Hematopoietic multipotent progenitor cell treated with erythropoietin and hydrocortisone succinate and interleukin-3 and kit ligand, for 17 days (in vitro differentiated cells): ENCODE results near the gene TBC1D17.

ENCODE experiments used
- DNase-seq: peaks from one replicate; pipeline ENCODE4 v3.0.0-alpha.2; 2015; ENCODE audit warnings: low spot score

TBC1D17 gene

GRCh38 chr19:49877020-49877878 is at the start of gene TBC1D17, which contains the start of gene AKT1S1:
TBC1D17 (plus strand) TSS chr19:49877702; CDS start chr19:49877724, 22 bp downstream.
AKT1S1 (minus strand) TSS chr19:49877355; CDS start chr19:49873295, 4,060 bp downstream.
- DNase-seq: peak; percentile 100

- DNase-seq: no peak
Measured at GRCh38 chr19:49829200-49829599, 48.3 kb upstream of the TBC1D17 start.

GRCh38 chr19:49829721-49830120 is 47.8 kb upstream of the TBC1D17 start:
- DNase-seq: no peak

GRCh38 chr19:49830766-49831165 is 46.7 kb upstream of the TBC1D17 start:
- DNase-seq: no peak

- DNase-seq: no peak
Measured at GRCh38 chr19:49831592-49831991, 45.9 kb upstream of the TBC1D17 start.

- DNase-seq: no peak
Measured at GRCh38 chr19:49832556-49832955, 44.9 kb upstream of the TBC1D17 start.

- no peak for DNase-seq
Measured at GRCh38 chr19:49833599-49833998, 43.9 kb upstream of the TBC1D17 start.

GRCh38 chr19:49835562-49835961 is 41.9 kb upstream of the TBC1D17 start:
- no peak for DNase-seq

- no peak for DNase-seq
Measured at GRCh38 chr19:49836176-49837008, 41.1 kb upstream of the TBC1D17 start.

- no peak for DNase-seq
Measured at GRCh38 chr19:49837009-49837310, 40.5 kb upstream of the TBC1D17 start.

- no peak for DNase-seq
Measured at GRCh38 chr19:49837425-49837824, 40.1 kb upstream of the TBC1D17 start.

GRCh38 chr19:49838885-49839588 is 38.5 kb upstream of the TBC1D17 start:
- DNase-seq: no peak

- no peak for DNase-seq
Measured at GRCh38 chr19:49839713-49840112, 37.8 kb upstream of the TBC1D17 start.

GRCh38 chr19:49840321-49840720 is 37.2 kb upstream of the TBC1D17 start:
- DNase-seq: no peak

GRCh38 chr19:49840736-49841249 is 36.7 kb upstream of the TBC1D17 start:
- no peak for DNase-seq

- DNase-seq: no peak
Measured at GRCh38 chr19:49843265-49843664, 34.2 kb upstream of the TBC1D17 start.

GRCh38 chr19:49844138-49845095 is 33.1 kb upstream of the TBC1D17 start:
- DNase-seq: no peak

GRCh38 chr19:49845414-49845813 is 32.1 kb upstream of the TBC1D17 start:
- DNase-seq: no peak

GRCh38 chr19:49846408-49846807 is 31.1 kb upstream of the TBC1D17 start:
- DNase-seq: no peak

- peak; percentile 32 for DNase-seq
Measured at GRCh38 chr19:49847731-49848696, 29.5 kb upstream of the TBC1D17 start.
